ENCODE results near the gene LARP4B. TPM values are rescaled to one million over a fixed set of nuclear protein-coding genes. Genes with fewer than 3 reads are reported as not detected.
"Not testable (repeated sequence)": the region's sequence is repeated elsewhere in the genome, so short reads cannot be mapped to it uniquely, and the experiment has no call there.

Gene LARP4B
- total RNA-seq, 2 experiments from 2014 or later, result 101 to 104 TPM

DNA sequence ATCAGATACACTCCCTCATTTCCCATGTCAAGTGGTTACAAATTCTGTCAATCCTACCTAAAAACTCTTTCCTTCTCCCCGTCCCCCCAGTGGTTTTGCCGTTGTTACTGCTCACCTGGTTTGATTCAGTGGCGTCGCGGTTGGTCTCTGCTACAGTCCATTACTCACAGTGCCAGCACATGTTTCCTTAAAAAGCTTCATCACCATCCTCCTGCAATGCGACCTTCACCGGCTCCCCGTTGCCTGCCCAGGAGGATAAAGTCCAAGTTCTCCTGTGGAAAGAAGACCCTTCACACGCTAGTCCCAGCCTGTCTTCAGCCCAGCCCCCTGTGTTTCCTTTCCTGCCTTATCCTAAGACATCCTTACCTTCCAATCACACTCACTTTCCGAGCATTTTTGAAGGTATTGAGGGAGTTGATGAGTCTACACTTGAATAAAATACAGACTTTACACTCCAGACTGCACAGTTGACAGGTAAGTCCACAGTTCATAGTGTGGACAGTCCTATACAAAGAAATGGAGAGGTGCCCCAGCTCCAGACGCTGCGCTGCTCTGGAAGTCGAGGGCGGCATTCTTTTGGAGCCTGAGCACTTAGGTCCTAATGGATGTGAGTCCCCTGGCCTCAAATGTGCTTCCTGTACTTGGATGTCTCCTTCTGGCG lies 3.4 kb upstream of the LARP4B start:
- intact Hi-C loops (cut with micrococcal nuclease), result loop anchor here (5.0 kb wide), 2 partner anchors 52 to 117 kb away; partner anchors contain the start of gene GTPBP4
- CTCF ChIA-PET, result no interaction called here
- Mint-ChIP-seq H3K27ac (no peak overlapping the region), H3K27me3 (no peaks in the 10 kb centered on the region), H3K36me3 (ENCODE audit: low read depth) (peaks cover 7% of the 10 kb centered on the region), H3K4me1 (ENCODE audit: low read depth) (peaks cover 24% of the 10 kb centered on the region), H3K4me3 (no peak overlapping the region), H3K9me3 (no peaks in the 10 kb centered on the region)
- no peak for DNase-seq
- POLR2A ChIA-PET, result interaction anchor here (2.2 kb wide), 1 partner anchor 54 kb away, joined by 9 read pairs; the partner anchor contains the start of gene GTPBP4
- TF ChIP-seq CTCF (IDR thresholded peaks at IDR 0.05), result no peak
- no peak for ATAC-seq

DNA sequence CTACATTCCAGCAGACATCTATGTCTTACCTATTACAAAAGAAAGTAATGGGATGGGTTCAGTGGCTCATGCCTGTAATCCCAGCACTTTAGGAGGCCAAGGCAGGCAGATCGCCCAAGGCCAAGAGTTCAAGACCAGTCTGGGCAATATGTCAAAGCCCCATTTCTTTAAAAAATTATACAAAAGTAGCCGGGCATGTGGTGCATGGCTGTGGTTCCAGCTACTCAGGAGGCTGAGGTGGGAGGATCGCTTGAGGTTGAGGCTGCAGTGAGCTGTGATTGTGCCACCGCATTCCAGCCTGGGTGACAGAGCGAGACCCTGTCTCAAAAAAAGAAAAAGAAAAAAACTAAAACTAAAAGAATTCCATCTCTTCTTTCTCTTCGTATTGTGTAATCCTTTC lies 2.7 kb upstream of the LARP4B start:
- intact Hi-C loops (cut with micrococcal nuclease), result loop anchor here (5.0 kb wide), 1 partner anchor 118 kb away; no protein-coding TSS in a partner anchor
- not testable (repeated sequence) for H3K27me3 Mint-ChIP-seq, H3K9me3 Mint-ChIP-seq, ATAC-seq, DNase-seq, H3K27ac Mint-ChIP-seq
- Mint-ChIP-seq H3K4me1 (ENCODE audit: low read depth) (peaks cover 24% of the 10 kb centered on the region), H3K4me3 (peak overlapping the region; percentile 10), H3K36me3 (ENCODE audit: low read depth) (peaks cover 12% of the 10 kb centered on the region)
- CTCF ChIA-PET, result interaction anchor here (1.0 kb wide), 1 partner anchor 110 kb away, joined by 3 read pairs; no protein-coding TSS in a partner anchor
- POLR2A ChIA-PET, result interaction anchor here (2.2 kb wide), 1 partner anchor 55 kb away, joined by 9 read pairs; the partner anchor contains the start of gene GTPBP4

DNA sequence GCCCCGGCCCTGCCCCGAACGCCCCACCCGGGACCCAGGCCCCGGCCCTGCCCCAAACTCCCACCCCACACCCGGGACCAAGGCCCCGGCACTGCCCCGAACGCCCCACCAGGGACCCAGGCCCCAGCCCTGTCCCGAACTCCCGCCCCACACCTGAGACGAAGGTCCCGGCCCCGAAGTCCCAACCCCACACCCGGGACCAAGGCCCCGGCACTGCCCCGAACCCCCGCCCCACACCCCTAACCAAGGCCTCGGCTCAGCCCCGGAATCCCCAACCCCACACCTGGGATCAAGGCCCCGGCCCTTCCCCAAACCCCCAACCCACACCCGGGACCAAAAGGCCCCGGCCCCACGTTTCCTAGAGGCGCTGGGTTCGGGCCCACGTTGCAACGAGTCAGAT lies 1.1 kb upstream of the LARP4B start:
- Mint-ChIP-seq H3K9me3 (no peaks in the 10 kb centered on the region), H3K4me1 (ENCODE audit: low read depth) (peaks cover 25% of the 10 kb centered on the region), H3K4me3 (peak overlapping the region; percentile 70), H3K27ac (peak overlapping the region; percentile 87), H3K36me3 (ENCODE audit: low read depth) (peaks cover 15% of the 10 kb centered on the region), H3K27me3 (no peaks in the 10 kb centered on the region)
- intact Hi-C loops (cut with micrococcal nuclease), result loop anchor here (5.0 kb wide), 1 partner anchor 120 kb away; no protein-coding TSS in a partner anchor
- TF ChIP-seq CTCF (IDR thresholded peaks at IDR 0.05), result no peak
- ChIA-PET CTCF (interaction anchor here (1.0 kb wide), 1 partner anchor 9 kb away, joined by 3 read pairs; no protein-coding TSS in a partner anchor), POLR2A (interaction anchor here (1.1 to 4.6 kb wide), 3 partner anchors 54 to 57 kb away, joined by 3 to 23 read pairs (median 9); partner anchors contain the start of gene GTPBP4)
- no peak for ATAC-seq
- no peak for DNase-seq

DNA sequence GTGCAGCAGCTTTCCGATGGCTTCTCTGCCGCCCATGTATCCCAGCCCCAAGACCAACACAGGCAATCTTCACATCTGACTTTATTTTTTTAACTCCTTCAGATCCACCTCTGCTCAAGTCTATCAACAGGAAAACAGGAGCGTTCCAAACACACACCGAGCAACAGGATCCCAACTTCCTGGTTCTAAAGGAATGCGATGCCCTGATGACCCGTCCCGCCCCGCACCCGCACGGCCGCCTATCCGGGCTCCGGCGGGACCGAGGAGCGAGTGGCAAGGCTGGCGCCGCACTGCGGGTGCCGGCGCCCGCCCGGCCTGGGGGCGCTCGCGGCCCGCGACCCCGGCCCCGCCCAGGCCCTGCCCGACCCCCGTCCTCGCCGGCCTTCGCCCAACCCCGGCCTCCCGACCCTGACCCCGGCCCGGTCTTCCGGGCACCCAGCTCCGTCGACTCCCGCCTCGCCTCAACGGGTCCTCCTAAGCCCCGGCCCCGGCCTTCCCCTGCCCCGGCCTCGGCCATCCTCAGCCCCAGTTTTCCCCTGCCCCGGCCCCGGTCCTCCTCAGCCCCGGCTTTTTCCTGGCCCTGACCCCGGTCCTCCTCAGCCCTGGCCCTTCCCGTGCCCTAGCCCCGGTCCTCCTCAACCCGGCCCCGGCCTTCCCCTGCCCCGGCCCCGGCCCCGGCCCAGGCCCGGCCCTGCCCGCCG lies 730 bp downstream of the LARP4B start:
- TF ChIP-seq CTCF (IDR thresholded peaks at IDR 0.05), result no peak
- DNase-seq (peak; percentile 26), ATAC-seq (no peak)
- ChIA-PET CTCF (interaction anchor here (0.7 to 1.0 kb wide), 2 partner anchors 39 to 57 kb away, joined by 3 read pairs; partner anchors contain the start of gene GTPBP4), POLR2A (interaction anchor here (0.7 to 4.6 kb wide), 10 partner anchors 11 to 138 kb away, joined by 3 to 23 read pairs (median 4); partner anchors contain the start of genes GTPBP4 and IDI1)
- H3K36me3 Mint-ChIP-seq (ENCODE audit: low read depth), result peaks cover 26% of the 10 kb centered on the region
- peaks cover 40% of the 10 kb centered on the region for H3K4me1 Mint-ChIP-seq (ENCODE audit: low read depth)
- intact Hi-C loops (cut with micrococcal nuclease), result loop anchor here (5.0 kb wide), 1 partner anchor 122 kb away; no protein-coding TSS in a partner anchor
- H3K4me3 Mint-ChIP-seq, result peak overlapping the region; percentile 91
- no peaks in the 10 kb centered on the region for H3K27me3 Mint-ChIP-seq
- H3K9me3 Mint-ChIP-seq, result no peaks in the 10 kb centered on the region
- H3K27ac Mint-ChIP-seq, result peak overlapping the region; percentile 93

- ChIA-PET POLR2A (interaction anchor here (0.7 to 4.6 kb wide), 7 partner anchors 14 to 119 kb away, joined by 3 to 23 read pairs (median 5); partner anchors contain the start of genes GTPBP4 and IDI1), CTCF (interaction anchor here (0.7 to 1.7 kb wide), 2 partner anchors 38 to 144 kb away, joined by 3 read pairs; no protein-coding TSS in a partner anchor)
- Mint-ChIP-seq H3K27me3 (no peaks in the 10 kb centered on the region), H3K4me3 (peak overlapping the region; percentile 91), H3K4me1 (ENCODE audit: low read depth) (peaks cover 42% of the 10 kb centered on the region), H3K27ac (peak overlapping the region; percentile 93), H3K9me3 (no peaks in the 10 kb centered on the region), H3K36me3 (ENCODE audit: low read depth) (peaks cover 26% of the 10 kb centered on the region)
- DNase-seq (no peak), ATAC-seq (no peak)
- intact Hi-C loops (cut with micrococcal nuclease), result loop anchor here (5.0 kb wide), 1 partner anchor 122 kb away; no protein-coding TSS in a partner anchor
- no peak for TF ChIP-seq CTCF (IDR thresholded peaks at IDR 0.05)
These were observed 1.4 kb downstream of the LARP4B start for GRCh38 chr10:929960-930624.

Measured in activated CD8-positive, alpha-beta T cell treated with anti-CD3 and anti-CD28 coated beads for 36 hours (primary cell).